Measurements from ENCODE around the gene PITPNC1.

The PITPNC1 gene

DNA sequence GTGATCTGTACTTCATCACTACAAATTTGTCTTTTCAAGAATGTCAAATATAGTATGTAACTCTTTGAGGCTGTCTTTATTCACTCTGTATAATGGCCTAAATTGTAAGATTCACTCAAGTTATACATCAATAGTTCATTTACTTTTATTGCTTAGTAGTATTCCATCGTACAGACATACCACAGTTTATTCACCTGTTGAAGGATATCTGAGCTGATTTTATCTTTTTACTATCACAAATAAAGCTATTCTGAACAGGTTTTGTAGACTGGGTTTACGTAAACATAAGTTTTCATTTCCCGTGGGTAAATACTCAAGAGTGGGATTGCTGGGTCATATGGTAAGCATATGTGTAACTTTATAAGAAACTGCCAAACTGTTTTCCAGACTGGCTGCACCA, 29.3 kb upstream of the PITPNC1 start:
- DNase-seq (ENCODE audit: low read depth): no peak
- TF ChIP-seq, protein P1, sequence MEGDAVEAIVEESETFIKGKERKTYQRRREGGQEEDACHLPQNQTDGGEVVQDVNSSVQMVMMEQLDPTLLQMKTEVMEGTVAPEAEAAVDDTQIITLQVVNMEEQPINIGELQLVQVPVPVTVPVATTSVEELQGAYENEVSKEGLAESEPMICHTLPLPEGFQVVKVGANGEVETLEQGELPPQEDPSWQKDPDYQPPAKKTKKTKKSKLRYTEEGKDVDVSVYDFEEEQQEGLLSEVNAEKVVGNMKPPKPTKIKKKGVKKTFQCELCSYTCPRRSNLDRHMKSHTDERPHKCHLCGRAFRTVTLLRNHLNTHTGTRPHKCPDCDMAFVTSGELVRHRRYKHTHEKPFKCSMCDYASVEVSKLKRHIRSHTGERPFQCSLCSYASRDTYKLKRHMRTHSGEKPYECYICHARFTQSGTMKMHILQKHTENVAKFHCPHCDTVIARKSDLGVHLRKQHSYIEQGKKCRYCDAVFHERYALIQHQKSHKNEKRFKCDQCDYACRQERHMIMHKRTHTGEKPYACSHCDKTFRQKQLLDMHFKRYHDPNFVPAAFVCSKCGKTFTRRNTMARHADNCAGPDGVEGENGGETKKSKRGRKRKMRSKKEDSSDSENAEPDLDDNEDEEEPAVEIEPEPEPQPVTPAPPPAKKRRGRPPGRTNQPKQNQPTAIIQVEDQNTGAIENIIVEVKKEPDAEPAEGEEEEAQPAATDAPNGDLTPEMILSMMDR (conservative IDR thresholded peaks at IDR 0.05; ENCODE audit: control insufficient read depth, insufficient read depth, low read depth, low read length): no peak
- no peak overlapping the region for H3K4me3 ChIP-seq (ENCODE audit: control insufficient read depth, low read depth, low read length)

GRCh38 chr17:67349420-67349819, 27.7 kb upstream of the PITPNC1 start:
- no peak for DNase-seq (ENCODE audit: low read depth)
- H3K4me3 ChIP-seq (ENCODE audit: control insufficient read depth, low read depth, low read length): no peak overlapping the region
- TF ChIP-seq, protein P1 (conservative IDR thresholded peaks at IDR 0.05; ENCODE audit: control insufficient read depth, insufficient read depth, low read depth, low read length): no peak

DNA sequence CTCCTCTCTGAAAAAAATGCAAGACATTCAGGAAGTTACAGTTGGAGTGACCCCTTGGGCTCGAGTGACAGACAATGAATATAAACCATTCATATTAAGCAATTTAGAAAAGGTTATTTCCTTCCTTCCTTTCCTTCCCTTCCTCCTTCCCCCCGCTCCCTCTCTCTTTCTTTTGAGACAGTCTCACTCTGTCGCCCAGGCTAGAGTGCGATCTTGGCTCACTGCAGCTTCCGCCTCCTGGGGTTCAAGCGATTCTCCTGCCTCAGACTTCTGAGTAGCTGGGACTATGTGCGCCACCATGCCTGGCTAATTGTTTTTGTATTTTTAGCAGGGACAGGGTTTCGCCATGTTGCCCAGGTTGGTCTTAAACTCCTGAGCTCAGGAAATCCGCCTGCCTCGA, 23.9 kb upstream of the PITPNC1 start:
- TF ChIP-seq, protein P1 (conservative IDR thresholded peaks at IDR 0.05; ENCODE audit: control insufficient read depth, insufficient read depth, low read depth, low read length): no peak
- H3K4me3 ChIP-seq (ENCODE audit: control insufficient read depth, low read depth, low read length): no peak overlapping the region
- DNase-seq (ENCODE audit: low read depth): no peak

- H3K4me3 ChIP-seq (ENCODE audit: control insufficient read depth, low read depth, low read length): no peak overlapping the region
- DNase-seq (ENCODE audit: low read depth): no peak
- TF ChIP-seq, protein P1 (conservative IDR thresholded peaks at IDR 0.05; ENCODE audit: control insufficient read depth, insufficient read depth, low read depth, low read length): no peak
These were observed 23.0 kb upstream of the PITPNC1 start for GRCh38 chr17:67353929-67354574.

GRCh38 chr17:67358612-67359011, 18.5 kb upstream of the PITPNC1 start:
- TF ChIP-seq, protein P1 (conservative IDR thresholded peaks at IDR 0.05; ENCODE audit: control insufficient read depth, insufficient read depth, low read depth, low read length): no peak
- H3K4me3 ChIP-seq (ENCODE audit: control insufficient read depth, low read depth, low read length): no peak overlapping the region
- DNase-seq (ENCODE audit: low read depth): no peak

DNA sequence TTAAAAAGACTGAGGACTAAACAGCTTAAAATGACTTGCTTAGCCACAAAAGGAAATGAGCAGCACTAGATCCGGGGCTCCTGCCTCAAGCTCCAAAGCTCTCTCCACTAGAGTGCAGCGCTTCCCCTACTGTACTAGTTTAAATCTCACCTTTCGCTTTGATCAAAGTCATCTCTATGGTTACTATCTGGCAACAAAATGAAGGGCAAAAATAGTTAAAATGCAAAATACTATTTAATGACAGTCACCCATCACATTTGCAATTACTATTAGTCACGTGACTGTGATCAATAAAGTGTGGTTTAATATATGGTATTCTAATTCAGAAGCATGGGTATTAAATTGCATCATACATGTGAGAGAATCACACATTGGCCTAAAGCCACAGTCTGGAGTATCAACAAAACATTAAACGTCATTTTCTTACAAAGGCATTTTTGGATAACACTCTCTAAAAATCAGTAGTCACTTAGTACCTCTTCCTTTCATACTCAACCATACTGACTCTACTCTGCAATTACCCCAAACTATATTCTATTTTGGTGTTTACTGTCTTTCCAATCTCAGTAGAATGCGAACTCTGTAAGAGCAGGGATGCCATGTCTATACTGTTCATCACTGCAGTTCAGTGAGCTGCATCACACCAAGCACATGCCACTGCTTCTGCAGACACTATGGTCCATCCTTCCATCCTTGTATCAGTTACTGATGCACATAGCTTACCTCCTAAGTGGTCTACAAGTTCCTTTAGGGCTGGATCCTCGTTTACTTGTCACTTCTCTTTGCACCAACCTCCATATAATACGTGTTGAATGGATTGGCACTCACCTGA, 16.9 kb upstream of the PITPNC1 start:
- TF ChIP-seq, protein P1 (conservative IDR thresholded peaks at IDR 0.05; ENCODE audit: control insufficient read depth, insufficient read depth, low read depth, low read length): peak; percentile 47
- H3K4me3 ChIP-seq (ENCODE audit: control insufficient read depth, low read depth, low read length): no peak overlapping the region
- DNase-seq (ENCODE audit: low read depth): peak; percentile 54

All from fibroblast of mammary gland (primary cell).